ENCODE data around the gene SPDYE16. TPM values are rescaled to one million over a fixed set of nuclear protein-coding genes. Genes with fewer than 3 reads are reported as not detected.
"Not testable (repeated sequence)": the region's sequence is repeated elsewhere in the genome, so short reads cannot be mapped to it uniquely, and the experiment has no call there.

The SPDYE16 gene
- total RNA-seq (2014; rRNA removed; shearing (Covaris generic)) (not detected in 2 replicates), polyA plus RNA-seq (2016; fragmentation: Nextera tagmentation; extraction: Ambion mirVana) (0.10 and 0.53 TPM in 2 replicates)

GRCh38 chr7:76543197-76543596 lies at the start of gene SPDYE16:
TSS of gene SPDYE16 (minus strand) at chr7:76543297. CDS start at chr7:76541459, 1,838 bp downstream.
- in situ Hi-C loops (cut with MboI); H3K9me3 ChIP-seq (ENCODE audit: low read depth); H4K20me1 ChIP-seq (ENCODE audit: insufficient read depth); H3K4me3 ChIP-seq; H3K4me1 ChIP-seq (ENCODE audit: insufficient read depth); H3F3A ChIP-seq (ENCODE audit: insufficient read depth); H3K9ac ChIP-seq; DNase-seq; H2AFZ ChIP-seq; H3K4me2 ChIP-seq (ENCODE audit: unreplicated experiment); H3K27ac ChIP-seq; H3K27me3 ChIP-seq (replicated peaks; ENCODE audit: insufficient read depth); H3K79me2 ChIP-seq (ENCODE audit: insufficient read depth); H3K36me3 ChIP-seq (ENCODE audit: low read depth); H3K9me2 ChIP-seq (ENCODE audit: insufficient read depth): not testable (repeated sequence)
- WGBS, 2 experiments (ENCODE audit: low coverage in 1 of 2, low lambda C conversion rate in 2 of 2, missing lambda C conversion rate in 2 of 2) = 100% methylated on average over 1 of the region's 8 CpGs; no CpG with 5 or more reads in 1 of the 2 experiments

- in situ Hi-C loops (cut with MboI); H3K9me2 ChIP-seq (ENCODE audit: insufficient read depth): not testable (repeated sequence)
- H3K4me1 ChIP-seq (ENCODE audit: insufficient read depth) = peaks cover 12% of the 10 kb centered on the region
Observed at GRCh38 chr7:76592694-76593093, 49.6 kb upstream of the SPDYE16 start.

GRCh38 chr7:76591602-76592304 lies 48.7 kb upstream of the SPDYE16 start:
- H3K27me3 ChIP-seq (replicated peaks; ENCODE audit: insufficient read depth); DNase-seq; H3K36me3 ChIP-seq (ENCODE audit: low read depth); H3K4me2 ChIP-seq (ENCODE audit: unreplicated experiment); H4K20me1 ChIP-seq (ENCODE audit: insufficient read depth); H3K4me3 ChIP-seq; H2AFZ ChIP-seq; in situ Hi-C loops (cut with MboI); H3K27ac ChIP-seq; H3K9me3 ChIP-seq (ENCODE audit: low read depth); H3K9me2 ChIP-seq (ENCODE audit: insufficient read depth); H3K9ac ChIP-seq: not testable (repeated sequence)
- Histone ChIP-seq H3K4me1 (ENCODE audit: insufficient read depth) (peaks cover 17% of the 10 kb centered on the region), H3F3A (ENCODE audit: insufficient read depth) (peaks cover 19% of the 10 kb centered on the region), H3K79me2 (ENCODE audit: insufficient read depth) (peaks cover 83% of the 10 kb centered on the region)
- WGBS, 2 experiments (ENCODE audit: low coverage in 1 of 2, low lambda C conversion rate in 2 of 2, missing lambda C conversion rate in 2 of 2) = 71 to 79% methylated on average over 2 of the region's 2 CpGs

More at GRCh38 chr7:76592694-76593093, 49.6 kb upstream of the SPDYE16 start:
- Histone ChIP-seq H3K79me2 (ENCODE audit: insufficient read depth) (peaks cover 74% of the 10 kb centered on the region), H3F3A (ENCODE audit: insufficient read depth) (peaks cover 29% of the 10 kb centered on the region)
- H3K27me3 ChIP-seq (replicated peaks; ENCODE audit: insufficient read depth); H3K9ac ChIP-seq; H3K36me3 ChIP-seq (ENCODE audit: low read depth); H2AFZ ChIP-seq; H3K4me3 ChIP-seq; H3K9me3 ChIP-seq (ENCODE audit: low read depth); DNase-seq; H4K20me1 ChIP-seq (ENCODE audit: insufficient read depth); H3K27ac ChIP-seq; H3K4me2 ChIP-seq (ENCODE audit: unreplicated experiment): not testable (repeated sequence)
- 100% methylated on average over 2 of the region's 2 CpGs for WGBS, 2 experiments (ENCODE audit: low coverage in 1 of 2, low lambda C conversion rate in 2 of 2, missing lambda C conversion rate in 2 of 2)

DNA sequence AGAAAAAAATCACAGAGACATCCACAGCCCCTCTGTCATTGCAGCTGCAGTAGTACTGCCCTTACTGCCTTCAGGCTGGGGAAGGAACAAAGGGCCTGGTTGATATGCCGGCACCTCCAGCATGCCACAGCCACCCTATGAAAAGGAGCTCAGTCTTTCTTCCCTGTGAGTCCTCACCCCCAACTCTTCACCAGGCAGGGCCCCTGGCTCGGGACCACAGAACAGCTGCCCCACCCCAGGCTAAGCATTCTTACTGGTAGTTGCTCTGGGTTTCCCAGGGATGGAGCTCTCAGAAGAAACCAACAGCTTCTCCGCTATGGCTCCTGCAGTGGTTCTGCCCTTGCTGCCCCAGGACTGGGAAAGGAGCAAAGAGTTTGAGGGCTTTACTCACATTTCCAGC lies 47.9 kb upstream of the SPDYE16 start:
- H3K9me3 ChIP-seq (ENCODE audit: low read depth); H3K9me2 ChIP-seq (ENCODE audit: insufficient read depth); H2AFZ ChIP-seq; H3K9ac ChIP-seq; DNase-seq; in situ Hi-C loops (cut with MboI); H3K27me3 ChIP-seq (replicated peaks; ENCODE audit: insufficient read depth); H3K4me3 ChIP-seq; H4K20me1 ChIP-seq (ENCODE audit: insufficient read depth); H3K36me3 ChIP-seq (ENCODE audit: low read depth); H3K4me2 ChIP-seq (ENCODE audit: unreplicated experiment); H3K27ac ChIP-seq: not testable (repeated sequence)
- WGBS, 2 experiments (ENCODE audit: low coverage in 1 of 2, low lambda C conversion rate in 2 of 2, missing lambda C conversion rate in 2 of 2) = 85 to 92% methylated on average over 3 of the region's 3 CpGs
- H3K79me2 ChIP-seq (ENCODE audit: insufficient read depth) = peaks cover 89% of the 10 kb centered on the region
- H3K4me1 ChIP-seq (ENCODE audit: insufficient read depth) = peaks cover 17% of the 10 kb centered on the region
- H3F3A ChIP-seq (ENCODE audit: insufficient read depth) = peaks cover 18% of the 10 kb centered on the region

GRCh38 chr7:76588586-76588985 lies 45.5 kb upstream of the SPDYE16 start:
- H3K9me2 ChIP-seq (ENCODE audit: insufficient read depth); H3K9me3 ChIP-seq (ENCODE audit: low read depth); H3K36me3 ChIP-seq (ENCODE audit: low read depth); H3K4me3 ChIP-seq; H3K27me3 ChIP-seq (replicated peaks; ENCODE audit: insufficient read depth); H3K9ac ChIP-seq; in situ Hi-C loops (cut with MboI); DNase-seq; H4K20me1 ChIP-seq (ENCODE audit: insufficient read depth); H2AFZ ChIP-seq: not testable (repeated sequence)
- peaks cover 29% of the 10 kb centered on the region for H3F3A ChIP-seq (ENCODE audit: insufficient read depth)
- H3K79me2 ChIP-seq (ENCODE audit: insufficient read depth) = peaks cover 81% of the 10 kb centered on the region
- H3K4me2 ChIP-seq (ENCODE audit: unreplicated experiment) = peak overlapping the region; percentile 32
- no CpG with 5 or more reads among the region's 1 CpG for WGBS, 2 experiments (ENCODE audit: low coverage in 1 of 2, low lambda C conversion rate in 2 of 2, missing lambda C conversion rate in 2 of 2)
- H3K27ac ChIP-seq = peak overlapping the region; percentile 51
- peaks cover 28% of the 10 kb centered on the region for H3K4me1 ChIP-seq (ENCODE audit: insufficient read depth)

DNA sequence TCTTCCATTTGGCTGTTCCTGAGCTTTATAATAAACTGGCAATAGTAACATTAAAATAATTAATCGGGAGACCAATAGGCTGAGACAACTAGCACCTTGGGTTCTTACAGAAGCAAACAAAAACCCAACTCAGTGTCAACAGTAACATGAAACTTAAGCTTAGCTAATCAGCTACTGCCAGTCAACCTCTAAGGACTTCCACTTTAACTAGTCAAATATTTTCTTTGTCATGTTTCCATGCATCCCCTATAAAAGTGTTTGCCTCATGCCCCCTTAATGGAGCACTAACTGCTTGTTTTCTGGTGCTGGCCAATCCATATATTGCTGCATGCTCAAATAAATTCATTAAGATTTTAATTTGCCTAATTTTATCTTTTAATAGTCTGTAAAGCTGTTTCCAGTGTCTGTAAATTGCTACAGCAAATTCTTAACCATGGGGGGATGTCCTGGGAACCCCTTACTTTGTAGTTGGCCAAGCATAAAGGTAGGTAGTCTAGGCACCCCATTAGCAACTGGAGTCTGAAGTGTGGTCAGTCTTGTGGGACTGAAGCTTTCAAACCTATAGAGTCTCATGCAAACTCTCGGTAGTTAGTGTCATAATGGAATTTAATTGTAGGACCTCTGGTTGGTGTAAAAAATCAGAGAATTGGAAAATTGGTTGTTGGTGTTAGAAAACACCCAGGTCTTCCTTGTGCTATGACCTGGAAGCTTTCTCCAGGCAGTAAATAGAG lies 43.7 kb upstream of the SPDYE16 start:
- H3K27me3 ChIP-seq (replicated peaks; ENCODE audit: insufficient read depth); DNase-seq; H4K20me1 ChIP-seq (ENCODE audit: insufficient read depth); in situ Hi-C loops (cut with MboI); H3K9me3 ChIP-seq (ENCODE audit: low read depth); H3K4me3 ChIP-seq; H3K27ac ChIP-seq; H3K9me2 ChIP-seq (ENCODE audit: insufficient read depth); H3K4me2 ChIP-seq (ENCODE audit: unreplicated experiment); H3K9ac ChIP-seq; H3K36me3 ChIP-seq (ENCODE audit: low read depth); H2AFZ ChIP-seq: not testable (repeated sequence)
- 61 to 77% methylated on average over 2 of the region's 2 CpGs for WGBS, 2 experiments (ENCODE audit: low coverage in 1 of 2, low lambda C conversion rate in 2 of 2, missing lambda C conversion rate in 2 of 2)
- peaks cover 45% of the 10 kb centered on the region for H3F3A ChIP-seq (ENCODE audit: insufficient read depth)
- H3K79me2 ChIP-seq (ENCODE audit: insufficient read depth) = peaks cover 70% of the 10 kb centered on the region
- peaks cover 44% of the 10 kb centered on the region for H3K4me1 ChIP-seq (ENCODE audit: insufficient read depth)

DNA sequence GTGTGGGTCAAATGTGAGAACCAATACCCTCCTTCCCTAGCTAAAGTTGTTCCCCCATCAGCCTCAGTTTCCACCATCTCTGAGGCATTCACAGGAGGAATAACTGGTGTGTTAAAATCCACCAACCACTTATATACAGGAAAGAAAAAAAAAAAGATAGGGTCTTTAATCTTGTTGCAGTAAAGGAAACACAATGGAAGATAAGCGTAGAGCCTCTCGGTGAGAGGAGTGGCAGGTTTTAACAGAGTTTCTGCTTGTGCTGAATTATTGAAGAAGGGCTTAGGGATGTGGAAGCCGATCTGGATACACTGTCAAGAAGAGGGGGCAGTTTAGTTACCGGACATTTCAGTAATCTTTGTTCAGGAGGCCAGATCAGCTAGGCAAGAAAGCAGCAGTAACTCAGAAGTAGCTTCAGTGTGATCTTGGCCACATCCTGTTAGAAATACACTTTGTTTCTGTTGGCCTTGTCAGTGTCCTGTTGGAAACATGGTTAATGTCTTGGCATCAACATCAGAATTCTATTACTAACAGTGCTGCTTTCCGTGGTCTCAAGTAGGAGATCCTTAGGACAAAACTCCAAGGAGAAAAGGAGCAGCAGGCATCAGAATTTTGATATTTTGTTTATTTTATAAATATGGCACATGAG lies 40.7 kb upstream of the SPDYE16 start:
- Histone ChIP-seq H3K9ac (peak overlapping the region; percentile 33), H3K27ac (peak overlapping the region; percentile 67), H3K4me2 (ENCODE audit: unreplicated experiment) (peak overlapping the region; percentile 76), H3K79me2 (ENCODE audit: insufficient read depth) (peaks cover 71% of the 10 kb centered on the region), H3K4me3 (peak overlapping the region; percentile 48), H3K4me1 (ENCODE audit: insufficient read depth) (peaks cover 62% of the 10 kb centered on the region), H3F3A (ENCODE audit: insufficient read depth) (peaks cover 50% of the 10 kb centered on the region)
- H2AFZ ChIP-seq; H3K36me3 ChIP-seq (ENCODE audit: low read depth); H3K27me3 ChIP-seq (replicated peaks; ENCODE audit: insufficient read depth); H3K9me3 ChIP-seq (ENCODE audit: low read depth); H3K9me2 ChIP-seq (ENCODE audit: insufficient read depth); in situ Hi-C loops (cut with MboI); H4K20me1 ChIP-seq (ENCODE audit: insufficient read depth): not testable (repeated sequence)
- 27 to 30% methylated on average over 5 of the region's 5 CpGs for WGBS, 2 experiments (ENCODE audit: low coverage in 1 of 2, low lambda C conversion rate in 2 of 2, missing lambda C conversion rate in 2 of 2)
- DNase-seq = peak; percentile 71

Measured in GM23248 (cell line).